ENCODE measurements around the gene ATP6V0A1.
A peak's percentile ranks its signal among the peaks of the same experiment; 100 is the strongest.

ATP6V0A1 gene

GRCh38 chr17:42563950-42564349 is 105.3 kb downstream of the ATP6V0A1 start:
- DNase-seq: no peak

- DNase-seq: no peak
Measured at GRCh38 chr17:42564815-42565522, 106.3 kb downstream of the ATP6V0A1 start.

GRCh38 chr17:42565523-42566214 is 107.0 kb downstream of the ATP6V0A1 start:
- no peak for DNase-seq

GRCh38 chr17:42566215-42566882 is 107.7 kb downstream of the ATP6V0A1 start:
- no peak for DNase-seq

- peak; percentile 98 for DNase-seq
Measured at GRCh38 chr17:42566883-42567573, 108.3 kb downstream of the ATP6V0A1 start, which contains the start of gene MLX. MLX (plus strand) TSS chr17:42567100; CDS start chr17:42567125, 25 bp downstream.

GRCh38 chr17:42568341-42569111 is 109.8 kb downstream of the ATP6V0A1 start:
- no peak for DNase-seq

- DNase-seq: no peak
Measured at GRCh38 chr17:42571435-42572225, 113.0 kb downstream of the ATP6V0A1 start.
